GM21528 (cell line): Measurements from ENCODE around the gene FOXL3.
"Not testable (repeated sequence)": the region's sequence is repeated elsewhere in the genome, so short reads cannot be mapped to it uniquely, and the experiment has no call there.

Experiments
- ATAC-seq: cut with Tn5 transposase; IDR thresholded peaks from one replicate; pipeline ENCODE4 v1.9.1; 2021; ENCODE audit warnings: mild to moderate bottlenecking, moderate library complexity; ENCODE audit not compliant: unreplicated experiment, low FRiP score

FOXL3 gene

DNA sequence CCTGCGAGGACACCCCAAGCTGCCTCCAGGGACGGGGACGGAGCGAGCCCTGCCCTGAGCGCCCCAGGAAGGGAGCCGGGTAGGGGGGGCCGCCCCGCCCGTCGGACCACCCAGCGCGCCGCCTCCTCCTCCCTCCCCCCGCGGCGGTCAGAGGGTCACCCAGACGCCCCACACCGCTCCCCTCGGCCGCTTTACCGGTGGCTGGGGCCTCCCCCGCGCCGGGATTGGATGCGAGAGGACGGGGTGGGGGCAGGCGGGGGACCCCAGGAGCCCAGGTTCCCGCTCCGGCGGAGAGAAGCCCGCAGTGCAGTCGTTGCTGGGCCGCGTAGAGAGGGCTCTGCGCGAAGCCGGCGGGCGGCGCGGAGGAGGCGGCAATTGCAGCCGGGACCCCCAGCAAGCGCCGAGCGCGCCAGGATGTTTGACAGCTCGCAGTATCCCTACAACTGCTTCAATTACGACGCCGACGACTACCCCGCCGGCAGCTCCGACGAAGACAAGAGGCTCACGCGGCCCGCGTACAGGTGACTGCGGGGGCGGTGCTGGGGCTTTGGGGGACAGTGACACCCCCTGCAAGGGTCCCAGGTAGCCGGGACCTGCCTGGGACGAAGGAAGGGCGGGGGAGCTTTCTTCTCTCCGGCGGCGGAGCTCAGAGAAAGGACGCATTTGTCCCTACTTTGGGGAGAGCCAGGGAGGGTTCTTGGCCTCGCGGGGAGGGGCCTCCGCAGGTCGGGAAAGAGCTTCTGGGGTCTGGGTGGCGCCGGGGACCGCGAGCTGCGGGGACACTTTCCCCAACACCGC lies at the start of gene FOXL3:
FOXL3 (plus strand) TSS at position 415 of the 798 bp plus-strand sequence; CDS start at position 415, 0 bp downstream.
- ATAC-seq, result no peak

DNA sequence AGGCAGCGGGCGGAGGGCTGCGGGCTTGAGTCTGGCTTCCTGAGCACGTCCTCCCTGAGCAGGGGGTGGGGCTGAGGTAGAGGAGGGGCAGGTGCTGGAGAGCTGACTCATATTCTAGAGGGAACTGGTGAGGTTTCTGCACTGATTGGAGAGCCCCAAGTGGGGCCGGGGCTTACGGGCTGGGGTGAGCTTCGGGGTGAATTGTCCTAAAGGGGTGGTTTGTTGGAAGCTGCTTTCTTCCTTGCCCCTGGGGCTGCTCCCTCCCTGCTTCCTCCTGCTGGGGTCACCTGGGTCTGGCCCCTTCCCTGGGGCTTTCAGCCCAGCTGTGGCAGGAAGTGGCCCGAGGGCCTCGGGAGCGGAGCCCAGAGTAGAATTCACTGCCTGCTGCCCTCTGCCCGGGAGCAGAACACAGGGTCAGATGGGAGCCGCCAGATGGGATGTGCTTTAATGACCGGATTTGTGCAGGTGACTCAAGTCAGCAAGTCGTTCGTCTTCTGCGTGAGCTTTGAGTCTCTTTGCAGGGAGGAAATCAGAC lies 49.0 kb upstream of the FOXL3 start:
- no peak for ATAC-seq

DNA sequence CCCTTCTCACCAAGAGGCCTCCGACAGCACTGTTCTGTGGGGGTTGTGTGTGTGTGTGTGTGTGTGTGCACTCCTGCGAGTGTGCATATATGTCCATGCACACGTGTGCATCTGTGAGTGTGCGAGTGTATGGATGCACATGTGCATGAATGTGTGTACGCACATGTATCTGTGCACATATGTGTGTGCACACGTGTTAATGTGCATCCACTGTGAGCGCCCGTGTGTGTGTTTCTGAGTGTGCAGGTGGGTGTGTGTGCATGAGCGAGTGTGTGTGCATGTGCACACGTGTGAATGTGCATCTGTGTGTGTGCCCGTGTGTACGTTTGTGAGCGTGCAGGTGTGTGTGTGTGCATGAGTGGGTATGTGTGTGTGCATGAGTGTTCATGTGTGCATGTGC lies 48.5 kb upstream of the FOXL3 start:
- ATAC-seq, result no peak

DNA sequence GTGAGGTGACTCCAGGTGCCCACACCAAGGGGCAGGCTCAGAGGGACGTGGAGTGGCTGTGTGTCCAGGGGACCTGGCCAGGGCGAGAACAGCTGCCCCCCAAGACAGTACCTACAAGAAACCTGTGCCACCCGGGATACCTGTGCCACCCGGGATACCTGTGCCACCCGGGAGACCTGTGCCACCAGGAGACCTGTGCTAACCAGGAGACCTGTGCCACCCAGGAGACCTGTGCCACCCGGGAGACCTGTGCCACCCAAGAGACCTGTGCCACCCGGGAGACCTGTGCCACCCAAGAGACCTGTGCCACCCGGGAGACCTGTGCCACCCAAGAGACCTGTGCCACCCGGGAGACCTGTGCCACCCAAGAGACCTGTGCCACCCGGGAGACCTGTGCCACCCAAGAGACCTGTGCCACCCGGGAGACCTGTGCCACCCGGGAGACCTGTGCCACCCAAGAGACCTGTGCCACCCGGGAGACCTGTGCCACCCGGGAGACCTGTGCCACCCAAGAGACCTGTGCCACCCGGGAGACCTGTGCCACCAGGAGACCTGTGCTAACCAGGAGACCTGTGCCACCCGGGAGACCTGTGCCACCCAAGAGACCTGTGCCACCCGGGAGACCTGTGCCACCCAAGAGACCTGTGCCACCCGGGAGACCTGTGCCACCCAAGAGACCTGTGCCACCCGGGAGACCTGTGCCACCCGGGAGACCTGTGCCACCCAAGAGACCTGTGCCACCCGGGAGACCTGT lies 47.0 kb upstream of the FOXL3 start:
- not testable (repeated sequence) for ATAC-seq

DNA sequence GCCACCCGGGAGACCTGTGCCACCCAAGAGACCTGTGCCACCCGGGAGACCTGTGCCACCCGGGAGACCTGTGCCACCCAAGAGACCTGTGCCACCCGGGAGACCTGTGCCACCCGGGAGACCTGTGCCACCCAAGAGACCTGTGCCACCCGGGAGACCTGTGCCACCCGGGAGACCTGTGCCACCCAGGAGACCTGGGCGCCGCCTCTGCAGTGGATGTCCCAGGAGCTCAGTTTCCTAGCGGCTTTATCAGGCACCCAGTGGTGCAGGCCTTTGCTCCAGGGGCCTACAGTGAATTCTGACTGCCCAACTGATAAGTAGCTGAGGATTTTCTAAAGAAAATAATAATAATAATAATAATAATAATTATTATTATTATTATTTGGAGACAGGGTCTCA lies 46.4 kb upstream of the FOXL3 start:
- not testable (repeated sequence) for ATAC-seq

DNA sequence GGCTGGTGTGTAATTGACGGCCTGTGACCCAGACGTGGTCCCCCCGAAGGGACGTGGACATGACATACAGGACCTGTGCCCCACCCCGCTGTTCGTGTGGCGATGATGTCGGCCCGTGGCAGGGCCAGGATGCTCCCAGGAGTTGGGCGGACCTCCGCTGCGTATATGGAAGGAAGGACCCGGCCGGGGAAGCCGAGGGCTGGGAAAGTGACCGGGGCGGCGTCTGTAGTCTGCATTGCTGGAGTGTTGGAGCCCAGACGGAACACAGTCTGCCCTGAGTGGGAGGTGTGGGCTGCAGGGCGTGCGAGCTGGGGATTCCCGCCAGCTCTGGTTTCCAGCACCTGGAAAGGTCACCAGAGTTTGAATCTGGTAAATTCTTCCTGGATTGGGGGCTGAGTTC lies 45.0 kb upstream of the FOXL3 start:
- no peak for ATAC-seq

DNA sequence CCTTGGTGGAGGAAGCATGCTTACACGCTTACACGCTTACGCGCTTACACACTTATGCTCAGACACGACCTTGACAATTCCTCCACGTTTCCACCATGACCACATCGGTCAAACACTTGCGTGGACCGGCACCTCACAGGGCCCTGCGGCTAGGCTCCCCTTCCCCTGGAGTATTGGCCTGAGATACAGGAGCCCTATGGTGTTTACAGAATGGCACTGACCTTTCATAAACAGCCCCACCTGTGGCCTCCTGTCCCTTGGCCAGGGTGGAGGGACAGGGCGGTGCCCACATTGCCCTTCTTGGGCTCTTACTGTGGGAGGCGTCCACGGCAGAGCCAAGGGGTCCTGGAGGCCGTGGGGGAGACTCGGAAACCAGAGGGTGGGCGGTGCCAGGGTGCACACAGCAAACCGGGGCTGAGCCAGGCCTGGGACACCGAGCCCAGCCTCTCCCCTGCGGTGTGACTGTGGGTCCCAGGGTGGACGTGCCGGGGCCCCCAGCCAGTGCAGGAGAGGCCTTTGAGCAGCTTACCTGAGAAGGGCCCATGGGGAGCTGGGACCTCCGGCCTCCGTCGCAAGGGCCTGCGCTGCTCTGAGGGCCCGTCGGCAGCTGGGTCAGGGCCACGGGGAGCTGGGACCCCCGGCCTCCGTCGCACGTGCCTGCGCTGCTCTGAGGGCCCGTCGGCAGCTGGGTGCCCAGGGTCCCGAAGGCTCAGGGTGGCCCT lies 44.2 kb upstream of the FOXL3 start:
- no peak for ATAC-seq

DNA sequence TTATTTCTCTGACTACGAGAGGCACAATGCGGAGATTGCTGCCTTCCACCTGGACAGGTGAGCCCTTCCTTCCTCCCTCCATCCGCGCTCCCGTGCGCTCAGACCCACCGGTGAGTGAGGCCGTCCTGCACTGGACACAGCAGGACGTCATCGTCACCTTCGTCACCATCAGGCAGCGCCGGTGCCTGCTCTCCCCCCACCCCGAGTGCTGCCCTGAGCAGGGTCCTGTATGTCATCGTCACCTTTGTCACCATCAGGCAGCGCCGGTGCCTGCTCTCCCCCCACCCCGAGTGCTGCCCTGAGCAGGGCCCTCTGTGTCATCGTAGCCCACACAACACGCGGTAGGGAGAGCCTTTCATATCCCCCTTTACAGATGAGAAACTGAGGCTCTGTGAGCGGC lies 43.5 kb upstream of the FOXL3 start:
- ATAC-seq, result no peak

DNA sequence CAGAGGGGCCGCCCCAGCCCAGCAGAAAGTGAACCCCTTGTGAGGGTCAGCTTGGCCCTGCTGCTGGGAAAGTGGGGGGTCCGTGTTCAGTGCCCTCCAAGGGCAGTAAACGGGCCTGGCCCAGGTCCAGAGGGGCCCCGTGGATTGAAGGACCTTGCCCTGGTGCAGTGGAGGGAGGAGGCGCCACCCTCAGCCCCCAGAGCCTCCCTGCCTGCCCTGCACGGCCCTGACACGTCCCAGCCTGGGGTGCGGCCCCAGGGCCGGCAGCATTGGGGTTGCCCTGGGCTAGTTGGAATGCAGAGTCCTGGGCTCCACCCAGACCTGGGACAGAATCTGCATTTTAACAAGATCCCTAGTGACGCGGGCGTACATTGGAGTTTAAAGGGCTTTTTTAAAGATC lies 42.8 kb upstream of the FOXL3 start:
- ATAC-seq, result no peak

DNA sequence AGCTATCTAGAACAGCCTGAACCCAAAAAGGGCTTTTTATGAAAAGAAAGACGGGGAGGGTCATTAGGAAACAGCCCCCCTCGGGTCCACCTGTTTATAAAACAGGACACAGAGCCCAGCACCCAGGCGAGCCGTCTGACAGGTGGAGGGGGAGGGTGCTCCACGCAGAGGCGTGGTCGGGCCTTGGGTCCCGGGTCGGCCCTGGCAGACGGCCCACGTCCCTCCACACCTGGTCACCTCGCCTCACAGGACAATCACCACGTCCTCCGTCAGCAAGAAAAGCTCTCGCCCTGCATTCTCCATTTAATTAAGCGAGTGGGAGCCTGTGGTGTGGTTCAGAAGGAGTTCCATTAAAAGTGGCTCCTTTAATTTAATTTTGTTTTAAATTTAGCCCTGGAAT lies 42.3 kb upstream of the FOXL3 start:
- ATAC-seq, result no peak

DNA sequence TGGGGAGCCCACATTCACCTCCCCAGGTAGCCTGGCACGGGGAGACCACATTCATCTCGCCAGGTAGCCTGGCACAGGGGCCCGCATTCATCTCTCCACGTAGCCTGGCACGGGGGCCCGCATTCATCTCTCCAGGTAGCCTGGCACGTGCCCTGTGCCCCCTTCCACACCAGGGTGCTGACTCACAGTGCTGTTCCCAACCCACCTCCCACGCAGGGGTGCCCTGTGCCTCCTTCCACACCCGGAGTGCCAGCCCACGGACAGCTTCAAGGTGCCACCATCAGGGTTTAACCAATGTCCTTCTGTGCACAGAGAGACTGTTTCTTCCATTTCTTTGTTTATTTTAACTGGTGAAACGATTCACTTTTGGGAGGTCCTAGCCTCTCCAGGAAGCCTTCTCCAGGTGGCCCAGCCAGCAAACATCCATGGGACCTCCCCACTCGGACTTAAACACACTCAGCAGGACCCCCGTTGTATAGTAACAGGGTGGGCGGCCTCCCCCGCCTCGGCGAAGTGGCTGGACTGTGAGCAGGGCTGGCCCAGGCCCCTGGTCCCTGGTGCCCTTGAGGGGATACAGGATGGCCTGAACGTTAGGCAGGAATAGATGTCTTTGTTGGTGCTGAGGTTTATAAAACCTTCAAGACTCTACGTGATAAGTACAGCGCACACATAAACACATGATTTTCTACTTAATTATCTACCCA lies 41.1 kb upstream of the FOXL3 start:
- ATAC-seq, result no peak

DNA sequence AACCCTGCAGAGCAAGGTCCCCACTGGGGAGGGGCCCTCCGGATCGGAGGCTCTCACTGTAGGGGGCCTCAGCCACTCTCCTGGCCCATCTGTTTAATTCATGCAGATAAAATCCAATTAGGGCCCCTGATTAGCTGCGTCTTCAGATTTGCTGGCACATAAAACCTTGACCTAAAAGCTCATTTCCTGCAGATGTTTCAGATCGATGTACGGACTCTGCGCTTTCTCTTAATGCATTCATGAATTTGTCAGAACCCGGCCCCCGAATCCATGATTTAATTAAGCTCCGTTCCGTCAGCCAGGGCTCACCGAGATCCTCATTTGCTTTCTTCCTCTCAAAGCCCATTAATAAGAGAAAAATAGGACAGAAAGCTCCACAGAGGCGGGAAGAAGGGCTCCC lies 40.0 kb upstream of the FOXL3 start:
- ATAC-seq, result no peak

DNA sequence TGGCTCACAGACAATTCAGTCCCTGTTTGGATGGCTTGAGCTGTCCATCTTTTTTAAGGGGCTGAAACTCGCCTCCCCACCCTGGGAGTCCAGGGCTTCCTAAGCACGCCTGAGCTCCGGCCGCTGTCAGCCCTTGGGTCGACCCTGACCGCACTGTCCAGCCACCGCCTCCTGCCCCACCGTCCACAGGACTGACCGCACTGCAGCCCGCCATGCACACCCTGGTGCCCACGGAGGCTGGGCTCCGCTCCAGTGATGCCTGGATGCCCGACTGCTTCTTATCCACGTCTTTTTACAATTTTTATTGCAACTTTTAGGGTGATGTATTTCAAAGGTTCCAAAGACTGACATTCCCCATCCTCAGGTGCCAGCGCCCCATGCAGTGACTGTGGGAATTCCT lies 39.4 kb upstream of the FOXL3 start:
- no peak for ATAC-seq

DNA sequence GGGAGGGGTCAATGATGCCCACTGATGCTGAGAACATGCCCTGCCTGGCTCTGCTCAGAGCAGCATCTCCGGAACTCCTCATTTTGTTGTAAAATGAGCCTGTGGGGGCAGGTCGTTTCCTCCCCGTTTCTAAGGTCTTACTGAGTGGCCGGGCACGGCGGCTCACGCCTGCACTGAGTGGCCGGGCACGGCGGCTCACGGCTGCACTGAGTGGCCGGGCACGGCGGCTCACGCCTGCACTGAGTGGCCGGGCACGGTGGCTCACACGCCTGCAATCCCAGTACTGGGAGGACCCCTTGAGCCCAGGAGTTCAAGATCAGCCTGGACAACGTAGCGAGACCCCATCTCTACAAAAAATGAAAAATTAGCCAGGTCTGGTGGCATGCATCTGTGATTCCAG lies 39.0 kb upstream of the FOXL3 start:
- no peak for ATAC-seq

DNA sequence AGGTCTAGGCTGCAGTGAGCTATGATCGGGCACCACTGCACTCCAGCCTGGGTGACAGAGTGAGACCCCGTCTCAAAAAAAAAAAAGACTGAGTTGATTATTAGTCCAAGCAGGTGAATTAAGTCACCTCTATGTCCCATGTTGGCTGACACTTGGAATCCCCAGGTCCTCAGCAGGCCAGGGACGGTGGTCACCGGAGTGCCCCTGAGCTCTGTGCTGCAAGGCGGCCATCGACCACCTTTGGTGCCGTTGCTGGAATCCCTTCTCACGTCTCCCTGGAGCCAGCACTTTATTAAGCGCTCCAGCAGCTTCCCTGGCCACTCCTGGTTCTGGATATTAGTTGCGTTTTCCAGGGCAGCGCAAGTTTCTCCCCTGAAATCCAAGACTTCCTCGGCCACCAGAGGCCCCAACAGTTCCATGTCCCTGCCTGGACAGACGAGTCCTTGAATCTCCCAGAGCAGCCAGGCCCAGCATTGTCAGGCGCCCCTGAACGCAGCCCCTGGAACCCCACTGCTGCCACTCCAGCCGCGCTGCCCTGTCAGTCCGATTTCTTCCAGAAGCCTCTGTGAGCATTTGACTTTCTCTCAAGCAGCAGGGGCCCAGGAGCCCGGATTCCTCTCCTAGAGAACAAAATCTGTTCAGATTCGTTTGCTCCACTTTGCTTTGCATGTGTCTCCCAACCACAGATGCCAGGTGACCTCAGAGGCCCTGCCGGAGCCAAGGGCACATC lies 38.4 kb upstream of the FOXL3 start:
- ATAC-seq, result no peak

DNA sequence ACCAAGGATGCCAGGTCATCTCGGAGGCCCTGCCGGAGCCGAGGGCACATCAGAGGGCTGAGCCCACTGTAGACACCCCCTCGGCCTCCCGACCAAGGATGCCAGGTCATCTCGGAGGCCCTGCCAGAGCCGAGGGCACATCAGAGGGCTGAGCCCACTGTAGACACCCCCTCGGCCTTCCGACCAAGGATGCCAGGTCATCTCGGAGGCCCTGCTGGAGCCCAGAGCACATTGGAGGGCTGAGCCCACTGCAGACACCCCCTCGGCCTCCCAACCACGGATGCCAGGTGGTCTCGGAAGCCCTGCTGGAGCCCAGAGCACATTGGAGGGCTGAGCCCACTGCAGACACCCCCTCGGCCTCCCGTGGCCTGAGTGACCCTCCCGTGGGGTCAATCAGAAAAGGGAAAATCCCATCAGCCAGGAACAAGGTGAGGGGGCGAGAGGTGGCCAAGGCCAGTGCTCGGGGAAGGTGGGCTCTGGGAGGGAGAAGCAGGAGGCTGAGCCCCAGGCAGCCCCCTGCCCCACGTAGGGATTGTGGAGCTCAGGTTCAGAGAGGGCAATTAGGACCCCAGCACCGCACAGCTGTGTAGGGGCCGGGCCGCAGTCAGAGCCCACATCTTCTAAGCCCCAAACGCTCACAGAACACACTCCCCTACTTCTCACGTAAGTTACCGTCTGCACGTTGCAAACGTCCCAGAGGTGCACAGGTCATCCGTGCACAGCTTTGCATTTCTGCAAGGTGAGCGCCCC lies 37.6 kb upstream of the FOXL3 start:
- no peak for ATAC-seq

DNA sequence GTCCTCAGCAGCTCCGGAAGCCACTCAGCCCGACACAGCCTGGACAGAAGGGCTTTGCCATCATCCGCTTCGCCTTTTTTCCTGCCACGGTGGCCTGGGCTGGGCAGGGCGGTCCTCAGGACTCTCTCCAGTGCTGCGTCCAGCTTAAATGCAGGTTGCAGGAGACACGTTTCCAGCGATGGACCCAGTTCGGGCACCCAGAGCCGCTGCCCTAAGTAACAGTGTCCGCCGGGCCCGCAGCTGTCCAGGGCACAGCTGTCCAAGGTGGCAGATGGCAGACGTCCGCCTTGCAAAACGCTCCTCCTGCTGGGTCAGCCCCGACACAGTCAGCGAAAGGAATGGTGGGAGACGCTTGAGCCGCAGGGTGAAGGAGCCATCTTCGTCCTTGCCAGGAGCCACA lies 37.0 kb upstream of the FOXL3 start:
- ATAC-seq, result no peak

DNA sequence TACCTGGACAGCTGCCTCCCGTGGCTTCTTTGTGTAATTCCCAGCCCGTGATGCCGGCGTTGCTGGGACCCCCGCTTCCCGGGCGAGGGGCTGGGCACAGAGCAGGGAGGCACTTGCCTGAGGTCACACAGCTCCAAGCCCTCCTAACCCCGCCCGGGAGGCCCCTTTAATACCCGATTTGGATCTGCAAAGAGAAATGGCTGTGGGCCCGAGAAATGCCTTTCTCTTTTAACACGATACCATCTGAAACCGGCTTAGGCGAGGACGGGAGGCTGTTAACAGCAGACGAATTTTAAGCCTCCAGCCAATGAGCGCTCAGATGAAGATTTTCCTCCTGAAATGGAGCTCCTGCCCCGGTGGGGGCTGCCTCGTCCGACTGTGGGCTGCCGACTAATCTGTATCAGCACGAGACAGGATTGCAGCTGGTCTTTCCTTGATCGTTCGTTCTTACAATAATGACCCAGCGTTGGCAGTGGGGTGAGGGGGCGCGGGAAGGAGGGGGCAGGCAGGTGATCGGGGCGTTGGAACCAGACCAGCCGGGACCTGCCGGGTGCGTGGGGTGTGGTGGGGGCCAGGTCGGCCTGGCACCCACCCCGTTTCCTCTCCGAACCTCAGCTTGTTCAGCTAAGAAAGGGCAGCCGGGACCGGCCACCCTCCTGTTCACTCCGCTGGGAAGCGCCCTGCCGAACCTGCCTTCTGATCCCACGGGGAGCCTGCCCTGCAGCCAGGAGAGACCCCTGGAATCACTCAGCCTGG lies 36.2 kb upstream of the FOXL3 start:
- no peak for ATAC-seq
